HL-60 (cell line): ENCODE results near the gene ADRM1.

Experiments
- DNase-seq, 2 experiments: peaks; one replicate each; pipeline ENCODE4 v3.0.0-alpha.2; 2010 to 2020; ENCODE audit warnings: low read depth in 1 of 2, low spot score in 1 of 2
- H3K27ac ChIP-seq: fragments of 250-450 bp; sonication (Bioruptor Pico); replicated peaks from 2 replicates; pipeline ENCODE4 v1.5.1; 2020; ENCODE audit warnings: mild to moderate bottlenecking, moderate library complexity
- H3K27me3 ChIP-seq: fragments of 250-450 bp; sonication (Bioruptor Pico); 2 replicates; pipeline ENCODE4 v1.5.1; 2021; ENCODE audit warnings: mild to moderate bottlenecking, moderate library complexity; ENCODE audit not compliant: insufficient read depth, poor library complexity, severe bottlenecking
- H3K4me3 ChIP-seq: replicated peaks from 2 replicates; pipeline ENCODE4 v1.5.1; 2011; ENCODE audit warnings: mild to moderate bottlenecking, control low read depth, low read length; ENCODE audit not compliant: insufficient read depth
- CTCF ChIP-seq: IDR thresholded peaks from one replicate; pipeline ENCODE4 v1.5.1; 2011; ENCODE audit warnings: low read length, control low read depth, inconsistent platforms; ENCODE audit not compliant: insufficient read depth
- GABPA ChIP-seq: IDR thresholded peaks from 2 replicates; pipeline ENCODE4 v1.6.1; 2012; ENCODE audit warnings: low read depth
- POLR2AphosphoS5 ChIP-seq: IDR thresholded peaks from 2 replicates; pipeline ENCODE4 v1.6.1; 2012; ENCODE audit warnings: low read depth
- REST ChIP-seq: IDR thresholded peaks from 2 replicates; pipeline ENCODE4 v1.6.1; 2012; ENCODE audit warnings: low read depth; ENCODE audit not compliant: insufficient replicate concordance
- SPI1 ChIP-seq: IDR thresholded peaks from 2 replicates; pipeline ENCODE4 v1.6.1; 2012; ENCODE audit warnings: low read depth, mild to moderate bottlenecking, borderline replicate concordance

Gene ADRM1

GRCh38 chr20:62292108-62292507 is 10.7 kb upstream of the ADRM1 start:
- H3K4me3 ChIP-seq: no peak overlapping the region
- TF ChIP-seq SPI1 (no peak), CTCF (no peak), REST (no peak), GABPA (no peak), POLR2AphosphoS5 (no peak)
- no peak for DNase-seq
- no peak overlapping the region for H3K27ac ChIP-seq
- no peaks in the 10 kb centered on the region for H3K27me3 ChIP-seq

GRCh38 chr20:62293111-62293784 is 9.5 kb upstream of the ADRM1 start:
- no peak overlapping the region for H3K4me3 ChIP-seq
- no peak overlapping the region for H3K27ac ChIP-seq
- DNase-seq: no peak
- TF ChIP-seq GABPA (no peak), SPI1 (no peak), CTCF (no peak), REST (no peak), POLR2AphosphoS5 (no peak)
- no peaks in the 10 kb centered on the region for H3K27me3 ChIP-seq

GRCh38 chr20:62293946-62294345 is 8.9 kb upstream of the ADRM1 start:
- Histone ChIP-seq H3K27me3 (no peaks in the 10 kb centered on the region), H3K27ac (no peak overlapping the region), H3K4me3 (no peak overlapping the region)
- no peak for DNase-seq
- TF ChIP-seq CTCF: no peak
- TF ChIP-seq GABPA: no peak
- TF ChIP-seq REST: no peak
- no peak for TF ChIP-seq SPI1
- no peak for TF ChIP-seq POLR2AphosphoS5
